ENCODE results near the gene SHROOM4.

SHROOM4 gene

GRCh38 chrX:50765986-50766385 is 48.0 kb downstream of the SHROOM4 start:
- DNase-seq (ENCODE audit: low read depth): no peak
- H3K4me3 ChIP-seq (ENCODE audit: low read length): no peak overlapping the region
- no peak for TF ChIP-seq CTCF (conservative IDR thresholded peaks at IDR 0.05; ENCODE audit: low read depth, low read length)

- TF ChIP-seq CTCF (conservative IDR thresholded peaks at IDR 0.05; ENCODE audit: low read depth, low read length): no peak
- H3K4me3 ChIP-seq (ENCODE audit: low read length): no peak overlapping the region
- DNase-seq (ENCODE audit: low read depth): no peak
Measured at GRCh38 chrX:50762578-50762977, 51.4 kb downstream of the SHROOM4 start.

GRCh38 chrX:50756276-50756675 is 57.7 kb downstream of the SHROOM4 start:
- no peak for DNase-seq (ENCODE audit: low read depth)
- H3K4me3 ChIP-seq (ENCODE audit: low read length): no peak overlapping the region
- TF ChIP-seq CTCF (conservative IDR thresholded peaks at IDR 0.05; ENCODE audit: low read depth, low read length): no peak

- H3K4me3 ChIP-seq (ENCODE audit: low read length): no peak overlapping the region
- TF ChIP-seq CTCF (conservative IDR thresholded peaks at IDR 0.05; ENCODE audit: low read depth, low read length): no peak
- DNase-seq (ENCODE audit: low read depth): no peak
Measured at GRCh38 chrX:50751091-50751490, 62.9 kb downstream of the SHROOM4 start.

- TF ChIP-seq CTCF (conservative IDR thresholded peaks at IDR 0.05; ENCODE audit: low read depth, low read length): peak; percentile 69
- DNase-seq (ENCODE audit: low read depth): no peak
- no peak overlapping the region for H3K4me3 ChIP-seq (ENCODE audit: low read length)
Measured at GRCh38 chrX:50747471-50747900, 66.5 kb downstream of the SHROOM4 start.

- no peak for DNase-seq (ENCODE audit: low read depth)
- TF ChIP-seq CTCF (conservative IDR thresholded peaks at IDR 0.05; ENCODE audit: low read depth, low read length): no peak
- no peak overlapping the region for H3K4me3 ChIP-seq (ENCODE audit: low read length)
Measured at GRCh38 chrX:50736656-50737055, 77.3 kb downstream of the SHROOM4 start.

- TF ChIP-seq CTCF (conservative IDR thresholded peaks at IDR 0.05; ENCODE audit: low read depth, low read length): no peak
- H3K4me3 ChIP-seq (ENCODE audit: low read length): no peak overlapping the region
- DNase-seq (ENCODE audit: low read depth): no peak
Measured at GRCh38 chrX:50726296-50726695, 87.7 kb downstream of the SHROOM4 start.

Data from retinal pigment epithelial cell (primary cell).